GM12872 (cell line): ENCODE measurements around the gene UNC13D.

Experiments
- CTCF ChIP-seq: IDR thresholded peaks from 3 replicates; pipeline ENCODE4 v1.5.1; 2011; ENCODE audit warnings: low read depth, mild to moderate bottlenecking, low read length, moderate library complexity; ENCODE audit not compliant: insufficient read depth

The UNC13D gene

DNA sequence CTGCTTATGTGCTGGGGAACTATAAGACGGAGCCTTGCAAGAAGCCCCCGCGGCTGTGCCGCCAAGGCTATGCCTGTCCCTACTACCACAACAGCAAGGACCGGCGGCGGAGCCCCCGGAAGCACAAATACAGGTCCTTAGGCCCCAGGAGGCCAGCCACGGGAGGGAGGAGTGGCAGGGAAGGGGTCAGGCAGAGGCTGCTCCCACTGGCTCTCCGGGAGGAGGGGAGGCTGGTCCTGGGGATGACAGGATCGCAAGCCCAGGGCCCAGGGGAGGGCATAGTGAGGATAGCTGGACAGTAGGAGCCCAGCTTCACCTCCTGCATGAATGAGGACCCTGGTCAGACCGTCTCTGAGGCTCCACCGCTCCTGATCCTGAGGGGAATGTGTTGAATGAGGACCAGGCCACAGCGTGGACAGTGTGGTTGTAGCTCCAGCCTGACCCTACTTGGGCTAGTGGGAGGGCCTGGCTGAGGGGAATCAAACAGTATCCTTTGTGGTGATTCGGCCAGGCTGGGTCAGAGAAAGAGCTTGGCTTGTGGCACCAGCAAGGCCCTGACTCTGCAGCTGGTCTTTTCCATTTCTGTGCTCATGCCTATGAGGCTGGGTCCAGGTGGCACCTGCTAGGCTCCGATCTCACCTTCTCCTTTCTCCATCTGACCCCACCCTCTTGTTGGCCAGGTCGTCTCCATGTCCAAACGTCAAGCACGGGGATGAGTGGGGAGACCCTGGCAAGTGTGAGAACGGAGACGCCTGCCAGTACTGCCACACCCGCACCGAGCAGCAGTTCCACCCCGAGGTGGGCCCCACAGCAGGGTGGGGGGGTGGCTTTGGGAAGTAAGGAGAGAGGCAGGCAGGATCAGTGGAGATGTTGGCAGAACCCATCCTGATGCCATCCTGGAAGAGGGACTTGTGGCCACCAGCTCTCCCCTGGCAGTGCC is 30.9 kb downstream of the UNC13D start:
- TF ChIP-seq CTCF = no peak

DNA sequence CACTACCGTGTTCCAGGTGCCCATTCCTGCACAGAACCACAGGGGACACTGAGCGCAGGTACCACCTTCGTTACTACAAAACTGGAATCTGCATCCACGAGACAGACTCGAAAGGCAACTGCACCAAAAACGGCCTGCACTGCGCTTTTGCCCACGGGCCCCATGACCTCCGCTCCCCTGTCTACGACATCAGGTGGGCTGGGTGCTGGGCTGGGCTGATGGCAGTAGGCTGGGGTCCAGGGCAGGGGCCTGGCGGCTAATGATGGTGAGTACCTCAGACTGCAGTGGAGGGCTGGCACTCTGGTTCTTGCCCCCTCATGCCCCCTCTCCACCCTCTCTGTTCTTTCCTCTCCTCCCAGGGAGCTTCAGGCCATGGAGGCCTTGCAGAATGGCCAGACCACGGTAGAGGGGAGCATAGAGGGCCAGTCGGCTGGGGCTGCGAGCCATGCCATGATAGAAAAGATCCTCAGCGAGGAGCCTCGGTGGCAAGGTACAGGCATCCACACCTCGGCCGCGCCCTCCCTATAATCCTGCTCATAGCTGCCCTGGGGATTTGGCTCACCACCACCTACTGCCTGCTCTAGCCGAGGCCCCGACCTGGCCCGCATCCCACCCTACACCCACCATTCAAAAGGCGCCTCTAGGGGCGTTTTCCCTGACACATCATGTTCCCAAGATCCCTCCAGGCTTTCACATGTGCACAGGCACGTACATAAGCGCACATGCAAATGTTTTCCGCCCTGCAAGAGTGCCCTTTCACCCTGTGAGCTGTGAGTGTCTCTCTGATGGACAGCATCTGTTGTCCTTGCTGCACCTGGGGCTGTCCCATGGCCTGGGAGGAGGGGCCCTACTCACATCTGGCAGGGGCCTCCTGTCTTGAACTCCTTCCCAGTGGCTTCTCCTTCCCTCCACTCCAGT is 31.8 kb downstream of the UNC13D start:
- TF ChIP-seq CTCF = no peak

GRCh38 chr17:75811174-75811573 is 33.0 kb downstream of the UNC13D start:
- TF ChIP-seq CTCF = no peak

DNA sequence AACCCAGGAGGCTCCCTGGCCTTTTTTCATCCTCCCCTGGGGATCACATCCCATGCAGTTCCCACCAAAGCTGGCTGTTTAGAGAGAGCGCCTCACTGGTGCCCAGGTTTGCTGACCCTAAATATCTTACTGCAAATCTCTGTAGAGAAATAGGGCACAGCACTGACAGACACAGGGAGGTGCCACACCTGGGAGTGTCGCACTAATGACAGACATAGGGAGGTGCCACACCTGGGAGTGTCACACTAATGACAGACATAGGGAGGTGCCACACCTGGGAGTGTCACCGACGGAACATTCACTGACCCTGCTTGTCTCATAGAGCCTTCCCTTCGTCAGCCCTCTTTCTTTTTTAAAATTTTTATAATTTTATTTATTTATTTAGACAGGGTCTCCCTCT is 34.0 kb downstream of the UNC13D start:
- TF ChIP-seq CTCF = no peak

- TF ChIP-seq CTCF = no peak
Measured at GRCh38 chr17:75809631-75810111, 34.5 kb downstream of the UNC13D start.

GRCh38 chr17:75808905-75809621 is 35.1 kb downstream of the UNC13D start:
- no peak for TF ChIP-seq CTCF
